Measurements from ENCODE around the gene TPD52L1.

TPD52L1 gene

DNA sequence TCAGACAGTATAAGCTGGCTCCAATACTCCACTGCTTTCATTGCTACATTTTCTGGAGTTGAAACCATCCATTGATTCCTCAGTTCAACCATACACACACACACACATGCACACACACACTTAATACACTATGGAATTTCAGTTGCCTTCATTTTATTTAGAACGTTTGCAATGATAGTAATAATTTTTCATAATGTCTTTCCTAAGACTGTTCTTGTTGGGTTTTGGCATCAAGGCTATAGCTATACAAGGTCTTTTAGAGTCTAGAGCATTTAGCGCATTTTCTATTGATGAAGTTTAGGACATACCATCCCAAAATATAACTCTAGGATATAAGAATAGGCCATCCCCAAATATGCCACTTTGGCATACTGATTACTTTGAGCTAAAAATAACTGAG, 15.5 kb upstream of the TPD52L1 start:
- no peaks in the 10 kb centered on the region for H3K9me2 ChIP-seq (replicated peaks; ENCODE audit: control insufficient read depth, low read length)
- no peak overlapping the region for H3K4me3 ChIP-seq (ENCODE audit: low read length)
- H3K27me3 ChIP-seq (ENCODE audit: control insufficient read depth, low read length) = no peaks in the 10 kb centered on the region
- no peaks in the 10 kb centered on the region for H3K4me1 ChIP-seq (ENCODE audit: control insufficient read depth, low read length)
- H3K4me2 ChIP-seq (ENCODE audit: low read length) = no peak overlapping the region
- H3K9me3 ChIP-seq (ENCODE audit: control insufficient read depth, insufficient read depth, low read length) = no peaks in the 10 kb centered on the region
- no peaks in the 10 kb centered on the region for H3F3A ChIP-seq (ENCODE audit: control insufficient read depth, insufficient read depth)
- H4K20me1 ChIP-seq (ENCODE audit: control insufficient read depth, insufficient read depth, low read depth, low read length) = no peaks in the 10 kb centered on the region
- no peaks in the 10 kb centered on the region for H3K79me2 ChIP-seq (ENCODE audit: control insufficient read depth, low read length)
- H3K36me3 ChIP-seq (ENCODE audit: control insufficient read depth, low read length) = no peaks in the 10 kb centered on the region
- TF ChIP-seq EZH2phosphoT487 (IDR thresholded peaks at IDR 0.05; ENCODE audit: borderline replicate concordance, low read length) = no peak
- TF ChIP-seq, protein P1, sequence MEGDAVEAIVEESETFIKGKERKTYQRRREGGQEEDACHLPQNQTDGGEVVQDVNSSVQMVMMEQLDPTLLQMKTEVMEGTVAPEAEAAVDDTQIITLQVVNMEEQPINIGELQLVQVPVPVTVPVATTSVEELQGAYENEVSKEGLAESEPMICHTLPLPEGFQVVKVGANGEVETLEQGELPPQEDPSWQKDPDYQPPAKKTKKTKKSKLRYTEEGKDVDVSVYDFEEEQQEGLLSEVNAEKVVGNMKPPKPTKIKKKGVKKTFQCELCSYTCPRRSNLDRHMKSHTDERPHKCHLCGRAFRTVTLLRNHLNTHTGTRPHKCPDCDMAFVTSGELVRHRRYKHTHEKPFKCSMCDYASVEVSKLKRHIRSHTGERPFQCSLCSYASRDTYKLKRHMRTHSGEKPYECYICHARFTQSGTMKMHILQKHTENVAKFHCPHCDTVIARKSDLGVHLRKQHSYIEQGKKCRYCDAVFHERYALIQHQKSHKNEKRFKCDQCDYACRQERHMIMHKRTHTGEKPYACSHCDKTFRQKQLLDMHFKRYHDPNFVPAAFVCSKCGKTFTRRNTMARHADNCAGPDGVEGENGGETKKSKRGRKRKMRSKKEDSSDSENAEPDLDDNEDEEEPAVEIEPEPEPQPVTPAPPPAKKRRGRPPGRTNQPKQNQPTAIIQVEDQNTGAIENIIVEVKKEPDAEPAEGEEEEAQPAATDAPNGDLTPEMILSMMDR (IDR thresholded peaks at IDR 0.05; ENCODE audit: low read depth, low read length, poor library complexity, severe bottlenecking) = no peak
- no peak overlapping the region for H3K27ac ChIP-seq (ENCODE audit: low read depth, low read length)

DNA sequence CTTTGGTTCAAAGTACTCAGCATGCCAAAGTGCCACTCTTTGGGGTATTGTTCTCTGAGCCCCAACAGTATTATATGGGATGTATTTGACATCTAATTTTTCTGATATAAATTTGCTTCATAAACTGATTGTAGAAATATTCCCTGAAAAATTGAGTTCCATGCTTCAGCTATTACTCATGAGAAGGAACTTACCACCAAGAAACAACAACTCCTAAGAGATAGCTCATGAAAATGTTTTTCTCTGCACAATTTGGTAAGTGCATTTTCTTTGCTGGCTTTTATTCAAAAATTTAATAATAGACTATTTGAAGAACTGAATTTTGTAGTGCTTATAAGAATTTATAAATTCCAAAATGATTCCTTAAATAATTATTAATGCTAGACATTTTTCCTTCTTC, 12.8 kb upstream of the TPD52L1 start:
- Histone ChIP-seq H3K4me1 (ENCODE audit: control insufficient read depth, low read length) (no peaks in the 10 kb centered on the region), H3K27me3 (ENCODE audit: control insufficient read depth, low read length) (no peaks in the 10 kb centered on the region), H3K4me2 (ENCODE audit: low read length) (no peak overlapping the region), H3K27ac (ENCODE audit: low read depth, low read length) (no peak overlapping the region), H3K9me3 (ENCODE audit: control insufficient read depth, insufficient read depth, low read length) (no peaks in the 10 kb centered on the region), H3K36me3 (ENCODE audit: control insufficient read depth, low read length) (no peaks in the 10 kb centered on the region), H3K79me2 (ENCODE audit: control insufficient read depth, low read length) (no peaks in the 10 kb centered on the region), H3K4me3 (ENCODE audit: low read length) (no peak overlapping the region), H4K20me1 (ENCODE audit: control insufficient read depth, insufficient read depth, low read depth, low read length) (no peaks in the 10 kb centered on the region), H3F3A (ENCODE audit: control insufficient read depth, insufficient read depth) (no peaks in the 10 kb centered on the region), H3K9me2 (replicated peaks; ENCODE audit: control insufficient read depth, low read length) (no peaks in the 10 kb centered on the region)
- no peak for TF ChIP-seq EZH2phosphoT487 (IDR thresholded peaks at IDR 0.05; ENCODE audit: borderline replicate concordance, low read length)
- TF ChIP-seq, protein P1 (IDR thresholded peaks at IDR 0.05; ENCODE audit: low read depth, low read length, poor library complexity, severe bottlenecking) = no peak

DNA sequence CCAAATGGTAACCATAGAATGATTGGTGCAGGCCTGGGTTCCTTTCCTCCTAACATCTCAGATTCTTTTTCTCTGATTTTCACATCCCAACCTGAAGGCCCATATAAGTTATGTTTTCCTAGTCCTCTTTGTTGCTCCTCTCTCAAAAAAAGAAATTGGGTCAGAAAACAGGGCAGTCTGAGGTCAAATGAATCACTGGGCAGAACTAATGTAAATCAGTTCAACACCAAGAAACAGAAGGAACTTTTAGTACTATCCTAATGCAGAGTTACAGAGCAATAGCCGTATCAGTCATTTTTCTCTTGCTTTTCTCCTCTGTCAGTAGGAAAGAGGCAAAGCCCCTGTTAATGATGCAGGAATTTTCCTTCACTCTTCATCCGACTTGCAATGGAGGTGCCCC, 11.0 kb upstream of the TPD52L1 start:
- H4K20me1 ChIP-seq (ENCODE audit: control insufficient read depth, insufficient read depth, low read depth, low read length) = no peaks in the 10 kb centered on the region
- H3K9me2 ChIP-seq (replicated peaks; ENCODE audit: control insufficient read depth, low read length) = no peaks in the 10 kb centered on the region
- H3K9me3 ChIP-seq (ENCODE audit: control insufficient read depth, insufficient read depth, low read length) = no peaks in the 10 kb centered on the region
- H3K27me3 ChIP-seq (ENCODE audit: control insufficient read depth, low read length) = no peaks in the 10 kb centered on the region
- H3K36me3 ChIP-seq (ENCODE audit: control insufficient read depth, low read length) = no peaks in the 10 kb centered on the region
- no peak overlapping the region for H3K4me3 ChIP-seq (ENCODE audit: low read length)
- no peak overlapping the region for H3K4me2 ChIP-seq (ENCODE audit: low read length)
- H3K79me2 ChIP-seq (ENCODE audit: control insufficient read depth, low read length) = no peaks in the 10 kb centered on the region
- H3F3A ChIP-seq (ENCODE audit: control insufficient read depth, insufficient read depth) = no peaks in the 10 kb centered on the region
- no peaks in the 10 kb centered on the region for H3K4me1 ChIP-seq (ENCODE audit: control insufficient read depth, low read length)
- TF ChIP-seq, protein P1 (IDR thresholded peaks at IDR 0.05; ENCODE audit: low read depth, low read length, poor library complexity, severe bottlenecking) = no peak
- no peak for TF ChIP-seq EZH2phosphoT487 (IDR thresholded peaks at IDR 0.05; ENCODE audit: borderline replicate concordance, low read length)
- no peak overlapping the region for H3K27ac ChIP-seq (ENCODE audit: low read depth, low read length)

DNA sequence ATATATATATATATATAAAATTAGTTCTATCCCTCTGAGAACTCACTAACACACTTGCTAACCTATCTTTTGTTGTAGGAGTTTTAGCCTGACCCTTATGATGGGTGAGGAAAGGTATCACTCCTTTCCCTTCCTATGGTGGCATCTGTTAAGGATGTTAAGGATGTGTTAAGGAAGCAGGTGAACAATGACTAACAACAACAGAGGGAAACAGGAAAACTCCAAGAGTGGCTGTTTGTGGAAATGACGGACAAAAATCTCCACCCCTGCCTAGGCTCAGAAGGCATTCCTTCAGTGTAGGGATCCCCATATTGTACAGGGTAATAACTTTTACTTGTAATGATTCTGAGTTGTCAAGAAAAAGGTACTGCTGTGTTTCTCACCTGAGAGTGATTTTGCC, 8.8 kb upstream of the TPD52L1 start:
- Histone ChIP-seq H3K4me1 (ENCODE audit: control insufficient read depth, low read length) (no peaks in the 10 kb centered on the region), H3K27me3 (ENCODE audit: control insufficient read depth, low read length) (no peaks in the 10 kb centered on the region), H3F3A (ENCODE audit: control insufficient read depth, insufficient read depth) (no peaks in the 10 kb centered on the region), H3K9me2 (replicated peaks; ENCODE audit: control insufficient read depth, low read length) (no peaks in the 10 kb centered on the region), H3K4me3 (ENCODE audit: low read length) (no peak overlapping the region), H3K4me2 (ENCODE audit: low read length) (no peak overlapping the region), H3K27ac (ENCODE audit: low read depth, low read length) (no peak overlapping the region), H4K20me1 (ENCODE audit: control insufficient read depth, insufficient read depth, low read depth, low read length) (no peaks in the 10 kb centered on the region), H3K9me3 (ENCODE audit: control insufficient read depth, insufficient read depth, low read length) (no peaks in the 10 kb centered on the region), H3K79me2 (ENCODE audit: control insufficient read depth, low read length) (no peaks in the 10 kb centered on the region), H3K36me3 (ENCODE audit: control insufficient read depth, low read length) (no peaks in the 10 kb centered on the region)
- TF ChIP-seq, protein P1 (IDR thresholded peaks at IDR 0.05; ENCODE audit: low read depth, low read length, poor library complexity, severe bottlenecking) = no peak
- no peak for TF ChIP-seq EZH2phosphoT487 (IDR thresholded peaks at IDR 0.05; ENCODE audit: borderline replicate concordance, low read length)
